HG03064 (cell line): ENCODE results near the gene KY.

Experiments used
- ATAC-seq: cut with Tn5 transposase; IDR thresholded peaks from one replicate; pipeline ENCODE4 v1.9.1; 2021; ENCODE audit warnings: low read depth; ENCODE audit not compliant: unreplicated experiment

Gene KY

GRCh38 chr3:134567605-134568004 is 83.2 kb downstream of the KY start:
- no peak for ATAC-seq

GRCh38 chr3:134564991-134565390 is 85.8 kb downstream of the KY start:
- ATAC-seq: no peak

GRCh38 chr3:134563601-134564000 is 87.2 kb downstream of the KY start:
- no peak for ATAC-seq

GRCh38 chr3:134562055-134562454 is 88.8 kb downstream of the KY start:
- ATAC-seq: no peak

- no peak for ATAC-seq
Measured at GRCh38 chr3:134559591-134559990, 91.2 kb downstream of the KY start.
